ENCODE measurements around the gene ZDHHC8.

The ZDHHC8 gene

DNA sequence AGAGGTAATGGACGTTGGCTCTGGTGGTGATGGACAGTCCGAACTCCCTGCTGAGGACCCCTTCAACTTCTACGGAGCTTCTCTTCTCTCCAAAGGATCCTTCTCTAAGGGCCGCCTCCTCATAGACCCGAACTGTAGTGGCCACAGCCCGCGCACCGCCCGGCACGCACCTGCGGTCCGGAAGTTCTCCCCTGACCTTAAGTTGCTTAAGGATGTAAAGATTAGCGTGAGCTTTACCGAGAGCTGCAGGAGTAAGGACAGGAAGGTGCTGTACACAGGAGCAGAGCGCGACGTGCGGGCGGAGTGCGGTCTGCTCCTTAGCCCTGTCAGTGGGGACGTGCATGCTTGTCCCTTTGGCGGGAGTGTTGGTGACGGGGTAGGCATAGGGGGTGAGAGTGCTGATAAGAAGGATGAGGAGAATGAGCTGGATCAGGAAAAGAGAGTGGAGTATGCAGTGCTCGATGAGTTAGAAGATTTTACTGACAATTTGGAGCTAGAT is 45.5 kb upstream of the ZDHHC8 start:
- H3K4me3 ChIP-seq (ENCODE audit: low read depth, low read length): no peak overlapping the region
- POLR2A ChIA-PET: no interaction called here
- no peak for DNase-seq (ENCODE audit: low read depth, low spot score)
- CTCF ChIA-PET: interaction anchor here (1.0 to 1.7 kb wide), 4 partner anchors 10 to 27 kb away, joined by 3 to 5 read pairs (median 4); no protein-coding TSS in a partner anchor
- TF ChIP-seq, protein P1, sequence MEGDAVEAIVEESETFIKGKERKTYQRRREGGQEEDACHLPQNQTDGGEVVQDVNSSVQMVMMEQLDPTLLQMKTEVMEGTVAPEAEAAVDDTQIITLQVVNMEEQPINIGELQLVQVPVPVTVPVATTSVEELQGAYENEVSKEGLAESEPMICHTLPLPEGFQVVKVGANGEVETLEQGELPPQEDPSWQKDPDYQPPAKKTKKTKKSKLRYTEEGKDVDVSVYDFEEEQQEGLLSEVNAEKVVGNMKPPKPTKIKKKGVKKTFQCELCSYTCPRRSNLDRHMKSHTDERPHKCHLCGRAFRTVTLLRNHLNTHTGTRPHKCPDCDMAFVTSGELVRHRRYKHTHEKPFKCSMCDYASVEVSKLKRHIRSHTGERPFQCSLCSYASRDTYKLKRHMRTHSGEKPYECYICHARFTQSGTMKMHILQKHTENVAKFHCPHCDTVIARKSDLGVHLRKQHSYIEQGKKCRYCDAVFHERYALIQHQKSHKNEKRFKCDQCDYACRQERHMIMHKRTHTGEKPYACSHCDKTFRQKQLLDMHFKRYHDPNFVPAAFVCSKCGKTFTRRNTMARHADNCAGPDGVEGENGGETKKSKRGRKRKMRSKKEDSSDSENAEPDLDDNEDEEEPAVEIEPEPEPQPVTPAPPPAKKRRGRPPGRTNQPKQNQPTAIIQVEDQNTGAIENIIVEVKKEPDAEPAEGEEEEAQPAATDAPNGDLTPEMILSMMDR (IDR thresholded peaks at IDR 0.05; ENCODE audit: insufficient read depth, low read length, missing control alignments): no peak

DNA sequence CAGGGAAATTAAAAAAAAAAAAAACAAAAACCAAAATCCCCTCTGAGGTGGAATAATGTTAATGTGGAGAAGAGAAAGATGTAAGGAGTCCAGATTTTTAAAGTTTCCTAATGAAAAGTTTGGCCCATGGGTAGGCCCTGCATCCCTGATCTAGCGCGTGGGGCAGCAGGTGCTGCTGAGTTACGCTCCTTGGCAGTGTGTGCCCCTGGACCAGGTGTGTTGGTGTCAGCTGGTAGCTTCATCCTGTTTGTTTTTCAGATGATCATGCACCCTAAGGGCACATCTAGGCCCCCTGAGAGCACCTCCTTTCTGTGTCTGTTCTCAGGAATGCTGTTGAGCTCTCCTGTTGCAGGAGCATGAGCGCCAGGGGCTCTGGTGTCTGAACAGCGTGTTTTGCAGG is 44.8 kb upstream of the ZDHHC8 start:
- CTCF ChIA-PET: interaction anchor here (1.0 to 1.5 kb wide), 3 partner anchors 10 to 27 kb away, joined by 3 to 5 read pairs (median 4); no protein-coding TSS in a partner anchor

GRCh38 chr22:20087319-20088262 is 44.0 kb upstream of the ZDHHC8 start:
- ChIA-PET POLR2A (no interaction called here), CTCF (interaction anchor here (1.3 kb wide), 1 partner anchor 9 kb away, joined by 4 read pairs; no protein-coding TSS in a partner anchor)
- no peak overlapping the region for H3K4me3 ChIP-seq (ENCODE audit: low read depth, low read length)
- TF ChIP-seq, protein P1 (IDR thresholded peaks at IDR 0.05; ENCODE audit: insufficient read depth, low read length, missing control alignments): no peak
- DNase-seq (ENCODE audit: low read depth, low spot score): no peak

More for the DNA sequence above, 44.8 kb upstream of the ZDHHC8 start:
- TF ChIP-seq, protein P1 (IDR thresholded peaks at IDR 0.05; ENCODE audit: insufficient read depth, low read length, missing control alignments): no peak
- no peak for DNase-seq (ENCODE audit: low read depth, low spot score)
- no peak overlapping the region for H3K4me3 ChIP-seq (ENCODE audit: low read depth, low read length)
- POLR2A ChIA-PET: no interaction called here

GRCh38 chr22:20088263-20088648 is 43.3 kb upstream of the ZDHHC8 start:
- DNase-seq (ENCODE audit: low read depth, low spot score): no peak
- no peak overlapping the region for H3K4me3 ChIP-seq (ENCODE audit: low read depth, low read length)
- ChIA-PET POLR2A (no interaction called here), CTCF (no interaction called here)
- TF ChIP-seq, protein P1 (IDR thresholded peaks at IDR 0.05; ENCODE audit: insufficient read depth, low read length, missing control alignments): no peak

DNA sequence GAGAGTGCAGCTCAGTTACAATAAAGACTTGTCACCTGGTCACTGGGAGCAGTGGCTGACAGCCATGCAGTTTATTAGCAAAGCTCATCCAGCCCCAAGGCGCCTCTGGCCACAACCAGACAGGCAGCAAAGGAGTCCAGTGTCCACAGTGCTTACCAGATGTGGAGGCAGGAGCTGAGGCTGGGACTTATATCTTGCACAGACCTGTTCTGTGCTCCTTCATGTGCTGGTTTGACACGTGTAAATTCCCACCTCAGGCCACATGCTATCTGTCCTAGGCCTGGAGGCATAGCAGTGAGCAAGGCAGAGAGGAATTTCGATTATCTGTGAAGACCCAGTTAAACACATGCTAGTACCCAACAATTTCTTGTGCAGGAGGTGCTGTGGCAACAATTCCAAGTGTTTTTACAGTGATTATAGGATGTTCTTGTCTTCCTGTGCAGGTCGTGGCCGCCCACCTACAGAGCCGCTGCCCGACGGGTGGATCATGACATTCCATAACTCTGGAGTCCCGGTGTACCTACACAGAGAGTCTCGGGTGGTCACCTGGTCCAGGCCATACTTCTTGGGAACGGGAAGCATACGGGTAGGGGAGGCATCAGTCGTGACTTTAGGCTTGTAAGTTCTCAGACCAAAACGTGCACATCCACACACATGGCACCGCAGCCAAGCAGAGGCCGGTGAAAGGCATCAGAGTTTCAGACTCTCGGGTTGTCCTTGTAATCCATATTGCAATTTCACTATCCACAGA is 42.2 kb upstream of the ZDHHC8 start:
- CTCF ChIA-PET: no interaction called here
- POLR2A ChIA-PET: no interaction called here
- TF ChIP-seq, protein P1 (IDR thresholded peaks at IDR 0.05; ENCODE audit: insufficient read depth, low read length, missing control alignments): no peak

More for the DNA sequence above, 42.2 kb upstream of the ZDHHC8 start:
- DNase-seq (ENCODE audit: low read depth, low spot score): no peak
- no peak overlapping the region for H3K4me3 ChIP-seq (ENCODE audit: low read depth, low read length)
